Neutrophil (primary cell): ENCODE measurements around the gene PTCD2.

Experiments
- H3K27ac ChIP-seq: fragments of 200-600 bp; sonication (generic); 2 replicates; pipeline ENCODE4 v1.5.1; 2016; ENCODE audit warnings: mild to moderate bottlenecking, moderate library complexity
- H3K27me3 ChIP-seq: fragments of 200-600 bp; sonication (generic); 2 replicates; pipeline ENCODE4 v1.6.0; 2016; ENCODE audit warnings: mild to moderate bottlenecking
- H3K36me3 ChIP-seq: fragments of 200-600 bp; sonication (generic); 2 replicates; pipeline ENCODE4 v1.5.1; 2017
- H3K4me1 ChIP-seq, 2 experiments: fragments of 200-600 bp in 1 of 2; sonication (generic) in 1 of 2; 1 replicate in 1 of 2; 2 replicates in 1 of 2; pipeline versions ENCODE4 v1.5.1 to v1.6.1; 2013 to 2016; ENCODE audit warnings: low read depth in 1 of 2, low read length in 1 of 2, mild to moderate bottlenecking in 1 of 2, moderate library complexity in 1 of 2; ENCODE audit not compliant: control insufficient read depth in 1 of 2, insufficient read depth in 1 of 2
- H3K4me3 ChIP-seq, 2 experiments: fragments of 200-600 bp in 1 of 2; sonication (generic) in 1 of 2; 1 replicate in 1 of 2; 2 replicates in 1 of 2; pipeline ENCODE4 v1.5.1; 2013 to 2016; ENCODE audit warnings: low read depth in 1 of 2, low read length in 1 of 2, mild to moderate bottlenecking in 1 of 2, moderate library complexity in 1 of 2
- H3K9me3 ChIP-seq: fragments of 200-600 bp; sonication (generic); 2 replicates; pipeline ENCODE4 v1.5.1; 2016
- TF ChIP-seq, protein P1 (sequence below): fragments of 200-600 bp; sonication (generic); IDR thresholded peaks from 2 replicates; pipeline ENCODE4 v1.5.1; 2016; ENCODE audit warnings: antibody characterized with exemption

The PTCD2 gene

DNA sequence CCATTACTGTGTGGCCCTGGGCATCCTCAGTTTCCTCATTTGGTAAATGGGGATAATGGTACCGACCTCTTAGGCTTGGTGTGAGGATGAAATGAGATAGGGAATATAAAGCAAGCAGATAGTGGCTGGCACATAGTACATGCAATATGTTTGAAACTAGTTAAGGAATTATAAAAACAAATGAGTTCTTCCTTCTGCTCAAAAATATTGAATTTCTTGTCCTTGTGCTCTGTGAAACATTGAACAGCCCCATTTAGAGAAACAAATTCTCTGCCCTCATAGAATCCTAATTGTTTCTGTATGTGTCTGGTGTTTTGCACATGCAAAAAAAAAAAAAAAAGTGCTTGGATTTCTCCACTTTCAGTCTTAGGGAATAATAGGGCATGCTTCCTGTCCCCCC is 39.7 kb downstream of the PTCD2 start:
- Histone ChIP-seq H3K9me3 (no peaks in the 10 kb centered on the region), H3K27ac (no peak overlapping the region), H3K4me1 (peaks cover 13 to 16% of the 10 kb centered on the region in 2 experiments), H3K27me3 (no peaks in the 10 kb centered on the region), H3K36me3 (no peaks in the 10 kb centered on the region), H3K4me3 (no peak overlapping the region)
- TF ChIP-seq, protein P1, sequence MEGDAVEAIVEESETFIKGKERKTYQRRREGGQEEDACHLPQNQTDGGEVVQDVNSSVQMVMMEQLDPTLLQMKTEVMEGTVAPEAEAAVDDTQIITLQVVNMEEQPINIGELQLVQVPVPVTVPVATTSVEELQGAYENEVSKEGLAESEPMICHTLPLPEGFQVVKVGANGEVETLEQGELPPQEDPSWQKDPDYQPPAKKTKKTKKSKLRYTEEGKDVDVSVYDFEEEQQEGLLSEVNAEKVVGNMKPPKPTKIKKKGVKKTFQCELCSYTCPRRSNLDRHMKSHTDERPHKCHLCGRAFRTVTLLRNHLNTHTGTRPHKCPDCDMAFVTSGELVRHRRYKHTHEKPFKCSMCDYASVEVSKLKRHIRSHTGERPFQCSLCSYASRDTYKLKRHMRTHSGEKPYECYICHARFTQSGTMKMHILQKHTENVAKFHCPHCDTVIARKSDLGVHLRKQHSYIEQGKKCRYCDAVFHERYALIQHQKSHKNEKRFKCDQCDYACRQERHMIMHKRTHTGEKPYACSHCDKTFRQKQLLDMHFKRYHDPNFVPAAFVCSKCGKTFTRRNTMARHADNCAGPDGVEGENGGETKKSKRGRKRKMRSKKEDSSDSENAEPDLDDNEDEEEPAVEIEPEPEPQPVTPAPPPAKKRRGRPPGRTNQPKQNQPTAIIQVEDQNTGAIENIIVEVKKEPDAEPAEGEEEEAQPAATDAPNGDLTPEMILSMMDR = no peak

- no peak overlapping the region for H3K4me3 ChIP-seq
- H3K27me3 ChIP-seq = no peaks in the 10 kb centered on the region
- H3K27ac ChIP-seq = no peak overlapping the region
- TF ChIP-seq, protein P1 = no peak
- peaks cover 9 to 25% of the 10 kb centered on the region in 2 experiments for H3K4me1 ChIP-seq
- no peaks in the 10 kb centered on the region for H3K9me3 ChIP-seq
- H3K36me3 ChIP-seq = no peaks in the 10 kb centered on the region
These were observed 43.1 kb downstream of the PTCD2 start for GRCh38 chr5:72363166-72363802.

DNA sequence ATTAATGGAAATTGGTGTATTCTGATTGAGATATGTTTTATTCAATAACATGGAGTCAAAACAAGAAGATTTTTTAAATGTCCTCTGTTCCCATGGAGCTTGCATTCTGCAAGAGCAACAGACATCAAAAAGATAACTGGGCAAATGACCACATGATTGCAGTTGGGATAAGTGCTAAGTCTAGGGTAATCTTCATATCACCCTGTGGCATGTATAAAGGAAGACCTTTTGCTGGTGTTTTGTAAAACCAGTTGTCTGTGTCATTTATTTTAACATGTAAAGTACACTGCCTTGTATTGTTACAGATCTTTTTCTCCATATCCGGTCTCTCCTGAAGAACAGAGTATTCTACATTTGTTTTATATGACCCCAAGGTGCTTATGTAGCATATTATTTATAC is 44.0 kb downstream of the PTCD2 start:
- H3K27me3 ChIP-seq = no peaks in the 10 kb centered on the region
- no peak overlapping the region for H3K4me3 ChIP-seq
- peak overlapping the region; percentile 24 for H3K27ac ChIP-seq
- H3K36me3 ChIP-seq = no peaks in the 10 kb centered on the region
- TF ChIP-seq, protein P1 = no peak
- H3K9me3 ChIP-seq = no peaks in the 10 kb centered on the region
- H3K4me1 ChIP-seq = peaks cover 9 to 31% of the 10 kb centered on the region in 2 experiments

DNA sequence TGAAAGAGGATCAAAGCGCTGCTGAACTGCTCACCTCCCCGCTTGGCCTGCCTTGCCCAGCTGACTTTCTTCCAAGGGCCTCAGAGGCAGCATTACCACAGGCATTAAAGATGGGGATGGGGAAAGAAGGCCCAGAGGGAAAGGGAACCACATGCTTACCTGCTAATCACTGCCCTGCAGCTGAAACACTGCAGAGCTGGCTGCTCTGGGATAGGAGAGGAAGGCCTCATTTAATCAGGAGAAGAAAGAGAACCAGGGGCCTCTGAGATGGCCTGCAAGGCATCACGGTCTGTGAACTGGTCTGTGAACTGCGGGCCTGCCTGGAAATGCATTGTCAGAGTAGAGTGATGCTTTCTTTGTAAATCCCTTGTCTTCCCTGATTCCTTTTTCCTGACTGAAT is 44.8 kb downstream of the PTCD2 start:
- H3K27me3 ChIP-seq = no peaks in the 10 kb centered on the region
- no peaks in the 10 kb centered on the region for H3K9me3 ChIP-seq

GRCh38 chr5:72366324-72366976 is 46.3 kb downstream of the PTCD2 start:
- Histone ChIP-seq H3K27me3 (no peaks in the 10 kb centered on the region), H3K9me3 (no peaks in the 10 kb centered on the region), H3K36me3 (no peaks in the 10 kb centered on the region), H3K4me1 (peaks cover 17 to 43% of the 10 kb centered on the region in 2 experiments), H3K4me3 (no peak overlapping the region), H3K27ac (no peak overlapping the region)
- TF ChIP-seq, protein P1 = peak; percentile 41

More for the DNA sequence above, 44.8 kb downstream of the PTCD2 start:
- Histone ChIP-seq H3K36me3 (no peaks in the 10 kb centered on the region), H3K27ac (no peak overlapping the region), H3K4me3 (no peak overlapping the region), H3K4me1 (peaks cover 15 to 38% of the 10 kb centered on the region in 2 experiments)
- TF ChIP-seq, protein P1 = no peak
